CD4-positive, alpha-beta T cell (primary cell): ENCODE results near the gene PTPRN2. TPM values are rescaled to one million over a fixed set of nuclear protein-coding genes. Genes with fewer than 3 reads are reported as not detected.
"Not testable (repeated sequence)": the region's sequence is repeated elsewhere in the genome, so short reads cannot be mapped to it uniquely, and the experiment has no call there.

Experiments used
- ATAC-seq: fragments of 200-7000 bp; cut with Tn5 transposase; one replicate; pipeline ENCODE4 v1.10.0; 2022; ENCODE audit warnings: mild to moderate bottlenecking; ENCODE audit not compliant: poor library complexity
- CTCF ChIA-PET: fragments of 350-600 bp; sonication (Branson Sonifier 250); formaldehyde crosslinking; loops from one replicate; lab custom pipeline; 2021; ENCODE audit warnings: antibody characterized with exemption, inconsistent platforms; lab: Charles Lee
- POLR2A ChIA-PET: fragments of 350-600 bp; sonication (Branson Sonifier 250); formaldehyde crosslinking; loops from one replicate; lab custom pipeline; 2021; ENCODE audit warnings: antibody characterized with exemption, inconsistent platforms; lab: Charles Lee
- DNase-seq, 14 experiments: peaks; one replicate each; pipeline ENCODE4 v3.0.0-alpha.2; 2013 to 2020; ENCODE audit warnings: mixed read lengths in 2 of 14
- H3K27ac ChIP-seq, 2 donors: one replicate each; pipeline versions ENCODE4 v1.5.1 to v1.7.0; 2013; ENCODE audit warnings: low read length in 2 of 2, low read depth in 1 of 2, mild to moderate bottlenecking in 1 of 2
- H3K27me3 ChIP-seq, 2 experiments: 1 replicate in 1 of 2; 2 replicates in 1 of 2; pipeline versions ENCODE4 v1.6.1 to v1.7.0; 2013; ENCODE audit warnings: low read length in 2 of 2, control low read depth in 1 of 2, mild to moderate bottlenecking in 1 of 2, moderate library complexity in 1 of 2; ENCODE audit not compliant: insufficient read depth in 2 of 2, control insufficient read depth in 1 of 2
- H3K36me3 ChIP-seq: one replicate; pipeline ENCODE4 v1.6.1; 2013; ENCODE audit warnings: low read length, control low read depth; ENCODE audit not compliant: insufficient read depth
- H3K4me1 ChIP-seq: one replicate; pipeline ENCODE4 v1.6.1; 2013; ENCODE audit warnings: low read length, control low read depth; ENCODE audit not compliant: insufficient read depth
- H3K4me3 ChIP-seq: one replicate; pipeline ENCODE4 v1.5.1; 2013; ENCODE audit warnings: mild to moderate bottlenecking, low read length, moderate library complexity
- H3K9me3 ChIP-seq, 2 experiments: 1 replicate in 1 of 2; 2 replicates in 1 of 2; pipeline versions ENCODE4 v1.6.1 to v1.7.0; 2013; ENCODE audit warnings: low read length in 2 of 2, mild to moderate bottlenecking in 2 of 2, control low read depth in 1 of 2, moderate library complexity in 1 of 2; ENCODE audit not compliant: control insufficient read depth in 1 of 2, insufficient read depth in 1 of 2
- H3K27ac Mint-ChIP-seq: one replicate; pipeline ENCODE4 v1.8.0; 2020; ENCODE audit warnings: mixed read lengths
- H3K27me3 Mint-ChIP-seq: one replicate; pipeline ENCODE4 v1.8.0; 2021; ENCODE audit warnings: mixed read lengths
- H3K36me3 Mint-ChIP-seq: one replicate; pipeline ENCODE4 v1.8.0; 2021; ENCODE audit warnings: low read depth, mixed read lengths
- H3K4me1 Mint-ChIP-seq: one replicate; pipeline ENCODE4 v1.8.0; 2021; ENCODE audit warnings: low read depth, mixed read lengths
- H3K4me3 Mint-ChIP-seq: one replicate; pipeline ENCODE4 v1.8.0; 2020; ENCODE audit warnings: mild to moderate bottlenecking, mixed read lengths
- H3K9me3 Mint-ChIP-seq: one replicate; pipeline ENCODE4 v1.8.0; 2020; ENCODE audit warnings: mixed read lengths
- CTCF ChIP-seq: fragments of 200-600 bp; IDR thresholded peaks from one replicate; pipeline ENCODE4 v1.8.0; 2022; ENCODE audit warnings: antibody characterized with exemption, mild to moderate bottlenecking
- intact Hi-C, 2 experiments: fragments of 100-400 bp; cut with DNase I in 1 of 2; cut with micrococcal nuclease in 1 of 2; formaldehyde crosslinking; loops; one replicate each; pipeline versions ENCODE4 v1.15.1 to v1.9.0; 2023 to 2025; cut with DNase I, micrococcal nuclease
- total RNA-seq, 174 experiments: library from RNA in 2 of 174; stranded (reverse) in 2 of 174; gene quantifications; one replicate each; pipeline ENCODE4 v1.2.3 and lab custom pipeline; 2021 to 2026

The PTPRN2 gene
- total RNA-seq, 2 experiments from 2014 or later: 0.34 to 0.44 TPM

DNA sequence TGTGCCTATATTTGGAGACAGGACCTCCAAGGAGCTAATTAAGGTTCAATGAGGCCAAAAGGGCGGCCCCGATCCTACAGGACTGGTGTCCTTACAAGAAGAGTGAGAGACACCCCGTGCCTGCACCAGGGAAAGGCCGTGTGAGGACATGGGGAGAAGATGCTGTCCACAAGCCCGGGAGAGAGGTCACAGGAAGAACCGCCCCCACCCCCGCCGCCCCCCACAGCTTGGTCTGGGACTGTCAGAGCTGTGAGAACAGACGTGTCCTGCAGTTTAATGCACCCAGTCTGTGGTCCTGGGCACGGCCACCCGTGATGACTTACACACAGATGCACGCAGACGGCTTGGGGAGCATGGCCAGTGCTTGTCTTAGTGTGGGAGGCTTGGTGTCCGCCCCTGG, 851.3 kb downstream of the PTPRN2 start:
- no peak overlapping the region for H3K4me3 ChIP-seq
- CTCF ChIA-PET: no interaction called here

GRCh38 chr7:157735826-157736225, 851.8 kb downstream of the PTPRN2 start:
- CTCF ChIA-PET: no interaction called here
- Mint-ChIP-seq H3K27me3 (peaks cover 15% of the 10 kb centered on the region), H3K36me3 (no peaks in the 10 kb centered on the region)

More for the DNA sequence above, 851.3 kb downstream of the PTPRN2 start:
- Histone ChIP-seq H3K9me3 (peaks cover 0 to 5% of the 10 kb centered on the region in 2 experiments), H3K36me3 (no peaks in the 10 kb centered on the region), H3K27me3 (no peaks in the 10 kb centered on the region), H3K27ac (no peak overlapping the region), H3K4me1 (no peaks in the 10 kb centered on the region)
- no peaks in the 10 kb centered on the region for H3K9me3 Mint-ChIP-seq
- no peak for TF ChIP-seq CTCF
- no peaks in the 10 kb centered on the region for H3K36me3 Mint-ChIP-seq
- POLR2A ChIA-PET: no interaction called here
- intact Hi-C loops: no loop called here
- DNase-seq: no peak
- H3K27ac Mint-ChIP-seq: no peak overlapping the region
- ATAC-seq: no peak
- no peak overlapping the region for H3K4me3 Mint-ChIP-seq
- H3K4me1 Mint-ChIP-seq: no peaks in the 10 kb centered on the region
- H3K27me3 Mint-ChIP-seq: peaks cover 15% of the 10 kb centered on the region

DNA sequence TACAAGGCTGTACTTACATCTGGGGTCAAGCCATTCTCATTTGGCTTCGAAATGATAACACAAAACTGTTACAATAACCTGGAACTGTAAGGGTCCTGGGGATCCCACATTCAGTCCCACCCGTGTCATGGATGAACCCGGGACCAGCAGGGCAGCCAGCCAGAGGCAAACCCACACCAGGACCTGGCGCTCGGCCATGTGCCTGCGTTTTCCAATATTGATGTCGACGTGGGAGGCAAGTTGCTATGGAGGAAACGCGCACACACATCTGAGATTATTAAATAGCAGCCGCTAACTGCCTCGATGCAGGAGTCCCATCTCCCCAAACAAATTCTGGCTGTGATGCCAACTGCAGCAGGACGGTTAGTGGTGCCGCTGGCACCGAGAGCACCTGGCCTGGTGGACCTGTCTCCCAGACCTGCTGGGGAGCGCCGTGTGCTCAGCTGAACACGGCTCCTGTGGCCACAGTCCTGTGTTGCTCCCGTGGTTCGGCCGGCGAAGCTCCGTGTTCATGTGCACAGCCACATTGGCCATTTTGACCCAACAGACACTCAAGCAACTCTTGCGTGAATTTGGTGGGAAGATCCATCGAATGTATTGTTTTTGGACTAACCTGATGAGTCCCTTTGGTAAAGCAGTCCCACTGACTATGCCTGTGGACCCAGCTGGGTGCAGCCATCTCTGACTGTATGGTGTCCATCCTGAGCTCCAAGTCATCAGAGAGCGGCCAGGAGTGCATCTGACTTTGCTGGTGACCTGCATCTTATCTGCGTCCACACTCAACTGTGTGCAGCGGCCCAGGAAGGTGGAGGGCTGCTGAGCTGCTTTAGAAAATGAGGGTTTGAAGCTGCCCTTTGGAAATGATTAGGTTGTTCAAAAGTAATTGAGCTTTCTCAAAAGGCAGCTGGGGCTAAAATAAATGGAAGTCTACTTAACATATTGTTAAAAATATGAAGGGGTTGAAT, 852.7 kb downstream of the PTPRN2 start:
- TF ChIP-seq CTCF: no peak
- Mint-ChIP-seq H3K36me3 (no peaks in the 10 kb centered on the region), H3K4me1 (no peaks in the 10 kb centered on the region), H3K4me3 (no peak overlapping the region), H3K9me3 (no peaks in the 10 kb centered on the region), H3K27ac (no peak overlapping the region), H3K27me3 (peaks cover 13% of the 10 kb centered on the region)
- Histone ChIP-seq H3K9me3 (peaks cover 0 to 5% of the 10 kb centered on the region in 2 experiments), H3K4me1 (no peaks in the 10 kb centered on the region), H3K27ac (no peak overlapping the region), H3K36me3 (no peaks in the 10 kb centered on the region), H3K27me3 (no peaks in the 10 kb centered on the region), H3K4me3 (no peak overlapping the region)
- POLR2A ChIA-PET: no interaction called here
- DNase-seq (no peak), ATAC-seq (no peak)
- intact Hi-C loops: no loop called here
- CTCF ChIA-PET: no interaction called here

More at GRCh38 chr7:157735826-157736225, 851.8 kb downstream of the PTPRN2 start:
- Mint-ChIP-seq H3K4me1 (no peaks in the 10 kb centered on the region), H3K27ac (no peak overlapping the region), H3K4me3 (no peak overlapping the region), H3K9me3 (no peaks in the 10 kb centered on the region)
- no peak overlapping the region for H3K4me3 ChIP-seq
- no peaks in the 10 kb centered on the region for H3K27me3 ChIP-seq
- DNase-seq (no peak), ATAC-seq (no peak)
- no peak overlapping the region for H3K27ac ChIP-seq
- no peaks in the 10 kb centered on the region for H3K4me1 ChIP-seq
- intact Hi-C loops: no loop called here
- no peaks in the 10 kb centered on the region for H3K36me3 ChIP-seq
- H3K9me3 ChIP-seq: peaks cover 0 to 5% of the 10 kb centered on the region in 2 experiments
- POLR2A ChIA-PET: no interaction called here
- TF ChIP-seq CTCF: no peak

- H3K27me3 ChIP-seq, H3K9me3 Mint-ChIP-seq, H3K4me1 ChIP-seq, H3K4me1 Mint-ChIP-seq, H3K27ac Mint-ChIP-seq, DNase-seq, H3K4me3 Mint-ChIP-seq, H3K27me3 Mint-ChIP-seq, POLR2A ChIA-PET, H3K4me3 ChIP-seq, H3K36me3 ChIP-seq, H3K9me3 ChIP-seq, CTCF ChIA-PET, H3K27ac ChIP-seq, H3K36me3 Mint-ChIP-seq, intact Hi-C loops, ATAC-seq: not testable (repeated sequence)
Observed at GRCh38 chr7:157733760-157734395, 853.7 kb downstream of the PTPRN2 start.
